NAMALWA (cell line): Measurements from ENCODE around the gene KERA.

Experiments used
- DNase-seq: peaks from one replicate; pipeline ENCODE4 v3.0.0-alpha.2; 2015; ENCODE audit warnings: low spot score

The KERA gene

GRCh38 chr12:91073426-91073825, 15.6 kb upstream of the KERA start:
- DNase-seq, result no peak

GRCh38 chr12:91072931-91073330, 15.1 kb upstream of the KERA start:
- DNase-seq, result no peak

- no peak for DNase-seq
These were observed 13.1 kb upstream of the KERA start for GRCh38 chr12:91070936-91071335.

DNA sequence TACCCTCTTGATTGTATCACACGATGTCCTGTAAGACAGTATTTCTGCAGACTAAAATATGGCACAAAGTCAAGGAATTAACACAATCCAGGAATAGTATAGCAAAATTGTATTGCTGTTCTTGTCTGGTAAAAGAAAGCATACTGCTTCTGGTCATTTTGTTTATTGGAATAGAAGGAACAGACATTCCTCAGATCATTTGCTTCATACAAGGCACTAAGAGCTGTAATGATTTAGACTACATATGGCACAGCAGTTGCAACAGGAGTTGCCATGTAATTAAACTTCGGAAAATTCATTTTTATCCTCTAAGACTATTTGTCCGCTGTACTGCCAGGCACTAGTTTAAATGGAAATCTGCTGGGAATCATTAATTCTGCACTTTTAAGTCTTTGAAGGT, 7.6 kb upstream of the KERA start:
- no peak for DNase-seq

DNA sequence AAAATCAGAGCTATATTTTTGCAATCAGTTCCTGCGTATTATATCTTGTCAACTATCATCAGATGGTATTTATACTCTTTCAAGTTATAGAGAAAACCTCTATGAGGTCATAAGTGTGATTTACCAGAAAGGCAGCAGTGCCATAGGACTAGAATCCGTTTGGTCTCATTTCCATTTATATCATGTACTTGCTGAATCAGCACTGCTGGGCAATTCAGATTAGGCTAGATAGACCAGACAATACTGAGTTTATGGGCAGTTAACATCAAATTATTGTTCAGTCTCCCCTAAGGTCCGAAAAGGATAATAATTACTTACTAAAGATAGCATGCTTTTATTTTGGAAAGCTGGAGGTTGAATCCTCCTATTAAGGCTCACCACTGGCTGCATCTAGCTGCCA, 6.8 kb upstream of the KERA start:
- DNase-seq, result no peak

DNA sequence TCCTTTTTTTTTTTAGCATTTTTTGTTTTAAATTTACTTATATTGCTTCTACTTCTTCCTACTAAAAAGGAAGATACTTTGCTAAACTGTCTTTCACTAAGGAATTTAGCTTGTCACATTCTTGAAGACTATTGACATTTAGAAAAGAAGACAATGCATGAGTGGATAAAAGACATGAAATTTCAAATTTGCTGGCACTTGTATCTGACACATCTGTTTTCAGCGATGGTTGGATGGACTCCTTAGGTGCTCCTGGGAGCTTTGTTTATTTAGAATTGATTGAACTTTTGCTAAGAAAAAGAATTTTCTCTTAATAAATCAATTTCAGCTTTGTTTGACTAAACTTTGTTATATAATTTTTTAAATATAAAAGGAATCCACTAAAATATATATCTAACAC, 3.3 kb upstream of the KERA start:
- DNase-seq, result no peak

GRCh38 chr12:91059211-91059610, 1.4 kb upstream of the KERA start:
- no peak for DNase-seq

DNA sequence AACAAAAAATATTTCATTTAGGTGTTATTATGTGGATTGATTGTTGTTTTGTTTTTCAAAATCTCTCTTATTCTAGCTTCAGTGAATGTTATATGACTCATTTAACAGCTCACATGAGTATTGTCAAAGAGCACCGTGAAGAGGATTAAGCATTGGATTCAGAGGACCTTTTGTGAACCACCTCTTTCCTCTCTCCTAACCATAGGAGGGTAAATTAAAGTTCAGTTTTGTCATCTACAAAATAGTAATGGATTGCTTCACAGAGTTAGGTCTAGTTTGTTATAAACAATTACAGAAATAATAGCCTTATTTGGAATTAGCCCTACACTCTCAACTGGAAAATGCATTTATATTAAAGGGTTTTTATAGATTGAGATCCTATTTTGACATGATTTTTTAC, 962 bp upstream of the KERA start:
- no peak for DNase-seq

DNA sequence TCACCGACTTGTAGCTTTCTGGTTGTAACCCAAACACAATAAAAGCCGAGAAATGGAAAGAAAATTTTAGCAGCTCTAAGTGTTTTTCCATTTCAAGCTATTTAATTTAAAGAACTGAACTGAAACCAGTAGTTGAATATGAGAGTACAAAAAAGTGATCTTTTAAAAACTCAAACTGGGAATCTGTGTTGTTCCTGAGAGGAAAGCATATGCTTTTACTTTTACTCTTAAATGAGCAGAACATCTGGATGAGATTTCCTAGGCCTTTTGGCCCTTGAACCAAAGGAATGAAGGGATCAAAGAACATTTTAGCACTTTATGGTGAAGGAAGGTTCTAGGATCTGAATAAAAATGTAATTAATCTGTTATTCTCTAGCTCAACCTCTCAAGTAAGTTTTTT, 1.3 kb downstream of the KERA start:
- DNase-seq, result no peak

GRCh38 chr12:91055976-91056375, 1.8 kb downstream of the KERA start:
- DNase-seq, result no peak

DNA sequence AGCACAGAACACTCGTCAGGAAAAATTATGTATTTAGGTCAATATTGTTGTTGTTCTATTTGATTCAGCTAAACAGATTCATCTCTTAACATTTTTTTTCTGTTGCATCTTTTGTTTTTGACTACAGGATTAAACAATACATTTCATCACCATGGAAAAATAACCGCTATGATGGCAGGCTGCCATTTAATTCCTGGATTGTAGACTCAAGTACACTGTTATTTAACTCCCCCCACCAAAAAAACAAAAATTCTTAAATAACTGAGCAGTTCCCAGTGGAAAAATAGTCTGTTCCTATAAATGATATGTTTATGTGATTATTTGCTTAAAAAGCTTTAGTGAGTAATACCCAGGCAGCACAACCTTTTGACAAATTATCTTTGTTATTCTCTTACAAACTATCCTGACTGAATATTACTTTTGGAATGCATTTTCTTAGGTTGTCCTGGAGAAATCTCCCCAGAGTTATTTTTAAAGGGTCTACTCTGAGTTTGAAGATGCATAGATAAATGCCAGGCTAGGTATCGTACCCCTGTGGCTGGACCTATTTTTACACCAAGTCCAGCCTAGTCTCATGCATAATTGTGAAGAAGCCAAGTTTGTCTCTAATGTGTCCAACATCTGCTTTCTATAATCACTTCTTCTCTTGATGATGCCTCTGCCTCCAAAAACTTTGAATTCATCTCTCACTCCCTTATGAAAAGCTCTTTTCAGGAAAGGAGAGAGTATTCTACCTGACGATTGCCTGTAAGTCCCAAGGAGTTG, 3.7 kb downstream of the KERA start:
- DNase-seq, result no peak

GRCh38 chr12:91052026-91052425, 5.8 kb downstream of the KERA start:
- no peak for DNase-seq

GRCh38 chr12:91044586-91044985, 13.2 kb downstream of the KERA start:
- no peak for DNase-seq

- no peak for DNase-seq
These were observed 14.4 kb downstream of the KERA start for GRCh38 chr12:91043408-91043807.

GRCh38 chr12:91040096-91040755, 17.6 kb downstream of the KERA start:
- no peak for DNase-seq

- DNase-seq, result no peak
These were observed 20.5 kb downstream of the KERA start for GRCh38 chr12:91037276-91037675.

DNA sequence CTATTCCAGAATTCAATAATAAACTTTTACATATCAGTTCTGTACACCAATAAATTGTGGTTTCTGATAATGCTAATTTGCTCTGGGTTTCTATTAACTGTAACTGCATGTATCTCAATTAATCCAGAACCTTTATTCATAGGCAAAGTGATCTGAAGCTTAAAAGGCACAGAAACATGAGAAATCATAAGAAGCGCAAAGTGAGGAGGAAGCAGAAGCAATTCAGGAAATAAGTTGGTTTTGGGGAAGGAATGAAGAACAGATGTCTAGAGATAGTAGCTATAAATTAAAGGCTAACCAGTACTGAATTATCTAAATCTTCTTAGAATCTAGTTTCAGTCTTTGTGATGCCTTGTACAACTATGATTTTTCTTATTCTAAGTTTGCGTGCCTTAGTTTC, 24.6 kb downstream of the KERA start:
- DNase-seq, result no peak

GRCh38 chr12:91023326-91024004, 34.4 kb downstream of the KERA start:
- DNase-seq, result no peak

GRCh38 chr12:91021076-91021475, 36.7 kb downstream of the KERA start:
- no peak for DNase-seq

- DNase-seq, result no peak
These were observed 38.4 kb downstream of the KERA start for GRCh38 chr12:91019455-91019854.

GRCh38 chr12:91017511-91018263, 40.1 kb downstream of the KERA start:
- no peak for DNase-seq

GRCh38 chr12:91017043-91017442, 40.8 kb downstream of the KERA start:
- no peak for DNase-seq
